Esophagus muscularis mucosa (tissue), 4 donors: ENCODE results near the gene SALL2.

ENCODE experiments used
- EP300 ChIP-seq: sonication (generic); formaldehyde crosslinking; IDR thresholded peaks from one replicate; pipeline ENCODE4 v1.6.1; 2017; ENCODE audit warnings: antibody characterized with exemption
- POLR2A ChIP-seq: fragments of 450-650 bp; IDR thresholded peaks from one replicate; pipeline ENCODE4 v1.6.1; 2017; ENCODE audit warnings: antibody characterized with exemption, moderate library complexity, mild to moderate bottlenecking, low read depth
- TF ChIP-seq, protein P1 (sequence below), 3 experiments: fragments of 200-600 bp in 2 of 3; fragments of 450-650 bp in 1 of 3; sonication (generic) in 2 of 3; IDR thresholded peaks; one replicate each; pipeline ENCODE4 v1.5.1; 2017 to 2019; ENCODE audit warnings: antibody characterized with exemption in 3 of 3, mild to moderate bottlenecking in 2 of 3, moderate library complexity in 1 of 3

GRCh38 chr14:21575661-21576060, 49.5 kb upstream of the SALL2 start:
- TF ChIP-seq EP300 = no peak
- TF ChIP-seq POLR2A = no peak
- TF ChIP-seq, protein P1, sequence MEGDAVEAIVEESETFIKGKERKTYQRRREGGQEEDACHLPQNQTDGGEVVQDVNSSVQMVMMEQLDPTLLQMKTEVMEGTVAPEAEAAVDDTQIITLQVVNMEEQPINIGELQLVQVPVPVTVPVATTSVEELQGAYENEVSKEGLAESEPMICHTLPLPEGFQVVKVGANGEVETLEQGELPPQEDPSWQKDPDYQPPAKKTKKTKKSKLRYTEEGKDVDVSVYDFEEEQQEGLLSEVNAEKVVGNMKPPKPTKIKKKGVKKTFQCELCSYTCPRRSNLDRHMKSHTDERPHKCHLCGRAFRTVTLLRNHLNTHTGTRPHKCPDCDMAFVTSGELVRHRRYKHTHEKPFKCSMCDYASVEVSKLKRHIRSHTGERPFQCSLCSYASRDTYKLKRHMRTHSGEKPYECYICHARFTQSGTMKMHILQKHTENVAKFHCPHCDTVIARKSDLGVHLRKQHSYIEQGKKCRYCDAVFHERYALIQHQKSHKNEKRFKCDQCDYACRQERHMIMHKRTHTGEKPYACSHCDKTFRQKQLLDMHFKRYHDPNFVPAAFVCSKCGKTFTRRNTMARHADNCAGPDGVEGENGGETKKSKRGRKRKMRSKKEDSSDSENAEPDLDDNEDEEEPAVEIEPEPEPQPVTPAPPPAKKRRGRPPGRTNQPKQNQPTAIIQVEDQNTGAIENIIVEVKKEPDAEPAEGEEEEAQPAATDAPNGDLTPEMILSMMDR (IDR thresholded peaks at IDR 0.05) = no peak
